ENCODE measurements around the gene HSCB.

DNA sequence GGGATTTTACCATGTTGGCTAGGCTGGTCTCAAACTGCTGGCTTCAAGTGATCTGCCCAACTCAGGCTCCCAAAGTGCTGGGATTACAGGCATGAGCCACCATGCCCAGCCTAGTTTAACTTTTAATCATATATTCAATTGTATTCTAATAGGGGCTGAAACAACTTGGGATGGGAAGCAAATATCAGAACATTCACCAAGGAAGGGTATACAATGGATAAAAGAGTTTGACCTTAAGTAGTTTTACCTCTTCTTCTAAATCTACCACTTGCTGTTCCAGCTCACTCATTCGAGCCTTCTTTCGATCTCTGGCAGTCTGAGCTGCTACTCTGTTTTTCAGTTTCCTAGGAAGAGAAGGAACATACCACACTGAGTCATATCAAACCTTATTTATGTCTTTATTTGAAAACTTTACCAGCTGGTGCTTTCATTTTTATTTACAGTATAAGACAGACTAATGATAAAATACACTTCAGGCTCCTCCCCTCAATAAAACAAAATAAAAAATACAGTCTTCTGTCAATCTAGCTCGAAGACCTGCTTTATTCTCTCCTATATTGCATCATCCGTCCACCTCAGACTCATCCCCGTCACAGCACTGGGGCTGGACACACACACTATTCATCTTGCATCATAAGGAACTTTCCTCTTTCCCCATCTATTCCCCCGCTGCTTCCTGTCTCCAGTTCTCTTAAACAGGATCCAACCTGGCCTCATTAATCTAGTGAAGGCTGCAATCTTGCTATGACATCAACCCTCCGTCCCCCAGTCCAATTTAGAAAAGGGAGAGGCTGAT lies 57.2 kb downstream of the HSCB start:
- TF ChIP-seq, protein P1, sequence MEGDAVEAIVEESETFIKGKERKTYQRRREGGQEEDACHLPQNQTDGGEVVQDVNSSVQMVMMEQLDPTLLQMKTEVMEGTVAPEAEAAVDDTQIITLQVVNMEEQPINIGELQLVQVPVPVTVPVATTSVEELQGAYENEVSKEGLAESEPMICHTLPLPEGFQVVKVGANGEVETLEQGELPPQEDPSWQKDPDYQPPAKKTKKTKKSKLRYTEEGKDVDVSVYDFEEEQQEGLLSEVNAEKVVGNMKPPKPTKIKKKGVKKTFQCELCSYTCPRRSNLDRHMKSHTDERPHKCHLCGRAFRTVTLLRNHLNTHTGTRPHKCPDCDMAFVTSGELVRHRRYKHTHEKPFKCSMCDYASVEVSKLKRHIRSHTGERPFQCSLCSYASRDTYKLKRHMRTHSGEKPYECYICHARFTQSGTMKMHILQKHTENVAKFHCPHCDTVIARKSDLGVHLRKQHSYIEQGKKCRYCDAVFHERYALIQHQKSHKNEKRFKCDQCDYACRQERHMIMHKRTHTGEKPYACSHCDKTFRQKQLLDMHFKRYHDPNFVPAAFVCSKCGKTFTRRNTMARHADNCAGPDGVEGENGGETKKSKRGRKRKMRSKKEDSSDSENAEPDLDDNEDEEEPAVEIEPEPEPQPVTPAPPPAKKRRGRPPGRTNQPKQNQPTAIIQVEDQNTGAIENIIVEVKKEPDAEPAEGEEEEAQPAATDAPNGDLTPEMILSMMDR (conservative IDR thresholded peaks at IDR 0.05; ENCODE audit: low read depth, low read length), result no peak
- TF ChIP-seq EZH2 (IDR thresholded peaks at IDR 0.05; ENCODE audit: low read length, unreplicated experiment), result no peak
- TF ChIP-seq EZH2phosphoT487 (IDR thresholded peaks at IDR 0.05; ENCODE audit: borderline replicate concordance, low read length), result no peak
